Left ventricle myocardium inferior (tissue), 1 donor: ENCODE results near the gene DMRTB1. TPM values are rescaled to one million over a fixed set of nuclear protein-coding genes. Genes with fewer than 3 reads are reported as not detected.

ENCODE experiments used
- DNase-seq: peaks from one replicate; pipeline ENCODE4 v3.0.0-alpha.2; 2020
- H3K27ac ChIP-seq: fragments of 200-600 bp; replicated peaks from 2 replicates; pipeline ENCODE4 v1.8.0; 2021
- H3K27me3 ChIP-seq: fragments of 200-600 bp; 2 replicates; pipeline ENCODE4 v1.8.0; 2021; ENCODE audit warnings: low read depth
- H3K36me3 ChIP-seq: fragments of 200-600 bp; 2 replicates; pipeline ENCODE4 v1.8.0; 2021
- H3K4me1 ChIP-seq: fragments of 200-600 bp; 2 replicates; pipeline ENCODE4 v1.8.0; 2021
- H3K4me3 ChIP-seq: fragments of 200-600 bp; 2 replicates; pipeline ENCODE4 v1.8.0; 2021; ENCODE audit warnings: mild to moderate bottlenecking, moderate library complexity
- H3K9me3 ChIP-seq: fragments of 200-600 bp; replicated peaks from 2 replicates; pipeline ENCODE4 v1.8.0; 2021
- CTCF ChIP-seq: fragments of 200-600 bp; IDR thresholded peaks from 2 replicates; pipeline ENCODE4 v1.8.0; 2021; ENCODE audit warnings: antibody characterized with exemption, mild to moderate bottlenecking, borderline replicate concordance
- intact Hi-C: fragments of 100-400 bp; cut with micrococcal nuclease; formaldehyde crosslinking; loops from one replicate; pipeline ENCODE4 v1.11.0; 2022
- total RNA-seq: library from RNA; stranded (reverse); fragmentation: NEBNext Ultra II Directional; extraction: Animal tissue kit (Norgen Biotek cat#: 25700); gene quantifications from one replicate; pipeline ENCODE4 v1.2.1, GENCODE V29; 2021
- donor health status: DM: no; HTN: yes; CAD: no; lungs with severe emphysema.

DMRTB1 gene
- total RNA-seq, 1 donor from 2014 or later = not detected

GRCh38 chr1:53412285-53413174 lies 46.7 kb upstream of the DMRTB1 start:
- no peak for DNase-seq
- Histone ChIP-seq H3K4me1 (no peaks in the 10 kb centered on the region), H3K27ac (no peak overlapping the region), H3K9me3 (no peaks in the 10 kb centered on the region), H3K36me3 (no peaks in the 10 kb centered on the region), H3K27me3 (peaks cover 51% of the 10 kb centered on the region), H3K4me3 (no peak overlapping the region)
- intact Hi-C loops = no loop called here
- TF ChIP-seq CTCF = no peak

GRCh38 chr1:53413175-53414001 lies 45.8 kb upstream of the DMRTB1 start:
- Histone ChIP-seq H3K27ac (no peak overlapping the region), H3K27me3 (peaks cover 51% of the 10 kb centered on the region), H3K4me3 (no peak overlapping the region), H3K9me3 (no peaks in the 10 kb centered on the region), H3K4me1 (no peaks in the 10 kb centered on the region), H3K36me3 (no peaks in the 10 kb centered on the region)
- intact Hi-C loops = no loop called here
- TF ChIP-seq CTCF = no peak
- no peak for DNase-seq

- H3K4me3 ChIP-seq = no peak overlapping the region
- H3K27me3 ChIP-seq = peaks cover 50% of the 10 kb centered on the region
- no peaks in the 10 kb centered on the region for H3K9me3 ChIP-seq
- no peaks in the 10 kb centered on the region for H3K4me1 ChIP-seq
- no peaks in the 10 kb centered on the region for H3K36me3 ChIP-seq
- TF ChIP-seq CTCF = no peak
- no peak for DNase-seq
- intact Hi-C loops = no loop called here
- H3K27ac ChIP-seq = no peak overlapping the region
Observed at GRCh38 chr1:53414632-53415031, 44.6 kb upstream of the DMRTB1 start.

- no peak for TF ChIP-seq CTCF
- no peaks in the 10 kb centered on the region for H3K9me3 ChIP-seq
- intact Hi-C loops = no loop called here
- H3K4me3 ChIP-seq = no peak overlapping the region
- no peak for DNase-seq
- no peaks in the 10 kb centered on the region for H3K4me1 ChIP-seq
- H3K27ac ChIP-seq = no peak overlapping the region
- peaks cover 49% of the 10 kb centered on the region for H3K27me3 ChIP-seq
- no peaks in the 10 kb centered on the region for H3K36me3 ChIP-seq
Observed at GRCh38 chr1:53415432-53415831, 43.8 kb upstream of the DMRTB1 start.

GRCh38 chr1:53416269-53416813 lies 42.9 kb upstream of the DMRTB1 start:
- H3K9me3 ChIP-seq = peaks cover 4% of the 10 kb centered on the region

More at GRCh38 chr1:53416269-53416813, 42.9 kb upstream of the DMRTB1 start:
- no peak for DNase-seq
- no peak for TF ChIP-seq CTCF
- Histone ChIP-seq H3K4me1 (no peaks in the 10 kb centered on the region), H3K4me3 (no peak overlapping the region), H3K36me3 (no peaks in the 10 kb centered on the region), H3K27ac (no peak overlapping the region), H3K27me3 (peaks cover 48% of the 10 kb centered on the region)
- intact Hi-C loops = no loop called here
